Mesodermal cell (in vitro differentiated cells): ENCODE results near the gene HSD17B12.
A peak's percentile ranks its signal among the peaks of the same experiment; 100 is the strongest.

Source experiments
- H3K27ac ChIP-seq: 2 replicates; pipeline ENCODE4 v1.7.0; 2013; ENCODE audit warnings: mild to moderate bottlenecking, low read depth, low read length, moderate library complexity; ENCODE audit not compliant: severe bottlenecking
- H3K36me3 ChIP-seq: 2 replicates; pipeline ENCODE4 v1.7.1; 2013; ENCODE audit warnings: mild to moderate bottlenecking, low read length, moderate library complexity; ENCODE audit not compliant: control insufficient read depth, insufficient read depth
- H3K4me1 ChIP-seq: one replicate; pipeline ENCODE4 v1.7.1; 2013; ENCODE audit warnings: mild to moderate bottlenecking, low read length; ENCODE audit not compliant: insufficient read depth, control insufficient read depth, poor library complexity, severe bottlenecking
- H3K4me3 ChIP-seq: 2 replicates; pipeline ENCODE4 v1.7.0; 2013; ENCODE audit warnings: low read length, control low read depth, mild to moderate bottlenecking; ENCODE audit not compliant: insufficient read depth, poor library complexity, severe bottlenecking; ENCODE audit errors: extremely low read depth
- H3K9me3 ChIP-seq: 2 replicates; pipeline ENCODE4 v1.7.1; 2013; ENCODE audit warnings: mild to moderate bottlenecking, low read length, moderate library complexity; ENCODE audit not compliant: control insufficient read depth
- WGBS, 2 experiments: methylation state at CpG; one replicate each; pipeline ENCODE4 v1.1.5; 2013; ENCODE audit warnings: missing lambda C conversion rate in 2 of 2; ENCODE audit not compliant: insufficient coverage in 2 of 2; 5-methylcytosine and 5-hydroxymethylcytosine counted together

The HSD17B12 gene

DNA sequence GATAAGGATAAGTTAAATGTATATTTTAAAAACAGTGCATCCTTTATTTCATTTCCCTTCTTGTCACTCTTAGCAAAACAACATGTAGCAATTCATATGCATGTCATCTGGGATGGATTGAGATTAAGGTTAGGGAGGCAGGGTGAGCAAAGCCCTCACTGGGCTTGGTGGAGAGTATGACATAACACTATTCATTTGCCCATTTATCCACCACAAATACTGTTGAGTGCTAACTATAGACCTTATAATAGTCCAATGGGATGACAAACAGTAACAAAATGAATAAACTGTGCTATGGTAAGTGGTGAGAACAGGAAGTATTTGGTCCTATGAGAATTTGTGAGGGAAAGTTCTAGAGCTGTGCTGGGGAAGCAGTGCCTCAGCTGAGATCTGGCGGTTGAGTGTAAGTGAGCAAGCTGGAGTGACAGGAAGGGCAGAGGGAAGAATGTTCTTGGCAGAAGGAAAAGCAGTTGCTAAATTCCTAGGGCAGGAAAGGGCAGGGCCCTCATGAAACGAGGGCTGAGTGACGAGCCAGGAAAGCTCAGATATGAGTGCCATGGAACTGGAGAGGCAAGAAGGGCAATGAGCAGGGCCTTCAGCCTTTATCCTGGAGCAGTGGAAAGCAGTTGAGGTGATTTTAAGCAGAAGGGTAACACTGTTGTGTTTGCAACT, 6.7 kb downstream of the HSD17B12 start:
- 79 to 84% methylated on average over 3 of the region's 3 CpGs for WGBS, 2 experiments
- Histone ChIP-seq H3K36me3 (peaks cover 48% of the 10 kb centered on the region), H3K4me3 (no peak overlapping the region), H3K4me1 (peaks cover 26% of the 10 kb centered on the region), H3K27ac (peak overlapping the region; percentile 52), H3K9me3 (no peaks in the 10 kb centered on the region)

GRCh38 chr11:43688394-43688793, 7.9 kb downstream of the HSD17B12 start:
- no peaks in the 10 kb centered on the region for H3K9me3 ChIP-seq
- H3K27ac ChIP-seq, result no peak overlapping the region
- 96 to 100% methylated on average over 1 to 3 of the region's 4 CpGs for WGBS, 2 experiments
- H3K4me3 ChIP-seq, result no peak overlapping the region
- peaks cover 29% of the 10 kb centered on the region for H3K4me1 ChIP-seq
- peaks cover 45% of the 10 kb centered on the region for H3K36me3 ChIP-seq

DNA sequence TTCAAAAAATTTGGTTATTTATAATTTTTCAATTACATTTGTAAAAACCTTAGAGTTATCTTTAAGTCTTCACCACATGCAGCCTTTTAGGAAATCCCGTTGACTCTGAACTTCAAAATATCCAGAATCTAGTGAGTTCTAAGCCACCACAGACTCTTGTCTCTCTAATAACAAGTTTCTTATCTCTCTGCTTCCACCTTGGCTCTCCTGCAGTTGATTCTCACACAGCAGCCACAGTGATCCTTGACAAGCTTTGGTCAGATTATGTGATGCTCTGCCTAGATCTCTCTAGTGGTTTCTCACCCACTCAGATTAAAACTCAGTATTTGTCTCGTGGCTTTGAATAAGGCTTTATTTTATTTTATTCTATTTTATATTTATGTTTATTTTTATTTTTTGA, 8.6 kb downstream of the HSD17B12 start:
- Histone ChIP-seq H3K27ac (no peak overlapping the region), H3K36me3 (peaks cover 39% of the 10 kb centered on the region), H3K4me3 (no peak overlapping the region), H3K4me1 (peaks cover 24% of the 10 kb centered on the region), H3K9me3 (no peaks in the 10 kb centered on the region)
- 80 to 100% methylated on average over 1 of the region's 2 CpGs for WGBS, 2 experiments

DNA sequence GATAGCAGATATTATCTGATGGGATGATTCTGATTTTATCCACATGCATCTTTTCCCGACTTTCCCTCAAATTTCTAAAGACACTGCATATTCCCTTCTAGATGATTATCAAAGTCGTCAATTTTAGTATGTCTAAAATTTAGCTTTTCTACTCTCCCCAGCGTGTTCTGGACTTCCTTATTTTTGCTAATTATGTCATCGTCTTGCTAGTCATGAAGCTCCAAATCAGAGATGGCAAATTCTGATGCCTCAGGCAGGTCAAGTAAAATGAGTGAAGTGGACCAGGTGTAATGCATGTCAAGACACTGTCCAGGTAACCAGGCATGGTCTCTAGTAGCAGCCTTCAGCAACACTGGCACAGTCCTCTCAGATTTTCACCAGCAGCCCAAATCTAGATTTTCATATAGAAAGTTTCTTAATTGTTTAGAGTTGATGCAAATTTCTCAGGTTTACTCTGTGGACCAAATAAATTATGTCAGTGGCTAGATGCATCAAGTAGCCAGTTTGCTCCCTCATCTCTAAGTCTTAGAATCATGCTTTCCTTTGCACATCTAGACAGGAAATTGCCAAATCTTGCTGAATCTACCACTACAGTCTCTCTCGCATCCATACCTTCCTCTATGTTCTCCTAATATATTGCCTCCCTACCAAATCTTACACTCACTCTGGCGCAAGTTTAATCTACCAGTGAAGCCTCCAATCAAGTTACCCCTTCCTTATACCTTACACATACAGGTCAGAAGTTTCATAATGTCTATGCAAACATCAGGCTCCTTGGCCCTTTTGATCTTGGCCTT, 10.6 kb downstream of the HSD17B12 start:
- peaks cover 25% of the 10 kb centered on the region for H3K36me3 ChIP-seq
- no peaks in the 10 kb centered on the region for H3K9me3 ChIP-seq
- H3K4me1 ChIP-seq, result peaks cover 10% of the 10 kb centered on the region
- H3K27ac ChIP-seq, result no peak overlapping the region
- 96 to 98% methylated on average over 5 to 6 of the region's 6 CpGs for WGBS, 2 experiments
- H3K4me3 ChIP-seq, result no peak overlapping the region

GRCh38 chr11:43691806-43692205, 11.3 kb downstream of the HSD17B12 start:
- no peak overlapping the region for H3K4me3 ChIP-seq
- H3K27ac ChIP-seq, result no peak overlapping the region
- peaks cover 3% of the 10 kb centered on the region for H3K4me1 ChIP-seq
- peaks cover 28% of the 10 kb centered on the region for H3K36me3 ChIP-seq
- no peaks in the 10 kb centered on the region for H3K9me3 ChIP-seq
- WGBS, 2 experiments, result no CpG with 5 or more reads among the region's 1 CpG

DNA sequence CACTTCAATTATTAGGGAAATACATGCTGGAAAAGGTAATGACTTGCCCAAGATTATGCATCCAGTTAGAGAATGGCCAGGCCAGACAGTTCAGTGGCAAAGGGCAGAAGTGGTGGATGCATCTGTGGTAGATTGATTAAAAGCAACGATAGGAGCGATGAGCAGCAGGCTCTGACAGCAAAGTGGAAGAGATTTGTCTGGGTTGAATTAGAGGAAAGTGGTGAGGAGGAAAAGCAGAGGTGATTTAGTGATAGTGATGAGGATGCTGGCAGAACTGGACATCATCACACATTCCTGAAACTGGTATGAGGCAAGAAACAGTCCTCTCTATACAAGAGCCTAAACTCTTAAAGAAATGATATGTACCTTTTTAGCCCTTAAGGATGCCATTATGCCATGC, 12.5 kb downstream of the HSD17B12 start:
- H3K4me3 ChIP-seq, result no peak overlapping the region
- H3K4me1 ChIP-seq, result peaks cover 3% of the 10 kb centered on the region
- H3K27ac ChIP-seq, result peak overlapping the region; percentile 47
- 84 to 100% methylated on average over 2 of the region's 2 CpGs for WGBS, 2 experiments
- H3K36me3 ChIP-seq, result peaks cover 38% of the 10 kb centered on the region
- H3K9me3 ChIP-seq, result no peaks in the 10 kb centered on the region

- no peak overlapping the region for H3K4me3 ChIP-seq
- WGBS, 2 experiments, result 71 to 100% methylated on average over 1 of the region's 3 CpGs
- H3K27ac ChIP-seq, result no peak overlapping the region
- H3K9me3 ChIP-seq, result no peaks in the 10 kb centered on the region
- peaks cover 3% of the 10 kb centered on the region for H3K4me1 ChIP-seq
- peaks cover 44% of the 10 kb centered on the region for H3K36me3 ChIP-seq
Measured at GRCh38 chr11:43693731-43694130, 13.2 kb downstream of the HSD17B12 start.

DNA sequence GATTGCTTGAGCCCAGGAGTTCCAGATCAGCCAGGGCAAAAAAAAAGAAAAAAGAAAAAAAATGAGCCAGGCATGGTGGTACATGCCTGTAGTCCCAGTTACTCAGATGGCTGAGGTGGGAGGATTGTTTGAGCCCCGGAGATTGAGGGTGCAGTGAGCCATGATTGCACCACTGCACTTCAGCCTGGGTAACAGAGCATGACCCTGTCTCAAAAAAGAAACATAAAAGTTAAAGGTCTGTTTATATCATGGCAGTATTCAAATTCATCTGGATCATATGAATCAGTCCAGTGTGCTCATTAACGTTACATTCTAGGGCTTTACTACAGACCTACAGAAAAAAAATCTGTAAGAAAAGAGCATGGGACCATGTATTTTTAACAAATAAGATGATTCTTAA, 13.9 kb downstream of the HSD17B12 start:
- WGBS, 2 experiments, result 85 to 100% methylated on average over 1 of the region's 2 CpGs
- Histone ChIP-seq H3K4me3 (no peak overlapping the region), H3K4me1 (peaks cover 3% of the 10 kb centered on the region), H3K36me3 (peaks cover 45% of the 10 kb centered on the region), H3K27ac (no peak overlapping the region), H3K9me3 (peaks cover under 1% of the 10 kb centered on the region)

- Histone ChIP-seq H3K9me3 (peaks cover 24% of the 10 kb centered on the region), H3K27ac (no peak overlapping the region), H3K4me3 (no peak overlapping the region), H3K36me3 (peaks cover 34% of the 10 kb centered on the region), H3K4me1 (peaks cover 3% of the 10 kb centered on the region)
- 55 to 82% methylated on average over 1 of the region's 1 CpG for WGBS, 2 experiments
Measured at GRCh38 chr11:43697679-43698078, 17.1 kb downstream of the HSD17B12 start.

DNA sequence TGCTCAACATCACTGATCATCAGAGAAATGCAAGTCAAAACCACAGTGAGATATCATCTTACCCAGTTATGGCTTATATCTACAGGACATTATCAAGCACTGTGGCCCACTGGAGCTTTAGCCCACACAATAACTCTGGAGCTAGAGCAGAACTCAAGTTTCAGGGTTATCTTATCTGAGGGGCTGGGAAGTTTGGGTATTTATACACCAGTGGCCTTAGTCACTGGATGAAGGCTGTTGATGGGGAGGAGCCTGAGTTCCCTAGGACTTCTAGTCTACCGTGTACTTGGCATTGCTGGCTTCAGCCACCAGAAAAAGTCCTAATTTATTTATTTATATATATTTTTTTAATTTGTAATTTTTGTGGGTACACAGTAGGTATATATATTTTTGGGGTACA, 19.3 kb downstream of the HSD17B12 start:
- Histone ChIP-seq H3K9me3 (peaks cover 25% of the 10 kb centered on the region), H3K4me1 (no peaks in the 10 kb centered on the region), H3K36me3 (peaks cover 34% of the 10 kb centered on the region), H3K4me3 (no peak overlapping the region), H3K27ac (no peak overlapping the region)
- no CpG with 5 or more reads among the region's 1 CpG for WGBS, 2 experiments

- H3K36me3 ChIP-seq, result peaks cover 26% of the 10 kb centered on the region
- no peak overlapping the region for H3K27ac ChIP-seq
- peaks cover 8% of the 10 kb centered on the region for H3K9me3 ChIP-seq
- H3K4me1 ChIP-seq, result peaks cover 3% of the 10 kb centered on the region
- no CpG with 5 or more reads among the region's 1 CpG for WGBS, 2 experiments
- no peak overlapping the region for H3K4me3 ChIP-seq
Measured at GRCh38 chr11:43706631-43707030, 26.1 kb downstream of the HSD17B12 start.
